Nephron progenitor cell (in vitro differentiated cells): Measurements from ENCODE around the gene CDK14.

Experiments used
- DNase-seq: peaks from one replicate; pipeline ENCODE4 v3.0.0; 2021
- H3K27ac Mint-ChIP-seq: 2 replicates; pipeline ENCODE4 v1.8.0; 2021; ENCODE audit warnings: mild to moderate bottlenecking, moderate library complexity, mixed read lengths
- H3K27me3 Mint-ChIP-seq: 2 replicates; pipeline ENCODE4 v1.8.0; 2021; ENCODE audit warnings: mild to moderate bottlenecking, low read depth, mixed read lengths; ENCODE audit not compliant: poor library complexity
- H3K36me3 Mint-ChIP-seq: 2 replicates; pipeline ENCODE4 v1.8.0; 2021; ENCODE audit warnings: low read depth, mixed read lengths
- H3K4me1 Mint-ChIP-seq: 2 replicates; pipeline ENCODE4 v1.8.0; 2021; ENCODE audit warnings: mixed read lengths
- H3K4me3 Mint-ChIP-seq: 2 replicates; pipeline ENCODE4 v1.8.0; 2021; ENCODE audit warnings: mild to moderate bottlenecking, moderate library complexity, mixed read lengths
- H3K9me3 Mint-ChIP-seq: 2 replicates; pipeline ENCODE4 v1.8.0; 2021; ENCODE audit warnings: mild to moderate bottlenecking, moderate library complexity, mixed read lengths
- TF ChIP-seq, protein P1 (sequence below): fragments of 200-600 bp; sonication (generic); IDR thresholded peaks from 2 replicates; pipeline ENCODE4 v1.5.0; 2021; ENCODE audit warnings: antibody characterized with exemption

Gene CDK14

DNA sequence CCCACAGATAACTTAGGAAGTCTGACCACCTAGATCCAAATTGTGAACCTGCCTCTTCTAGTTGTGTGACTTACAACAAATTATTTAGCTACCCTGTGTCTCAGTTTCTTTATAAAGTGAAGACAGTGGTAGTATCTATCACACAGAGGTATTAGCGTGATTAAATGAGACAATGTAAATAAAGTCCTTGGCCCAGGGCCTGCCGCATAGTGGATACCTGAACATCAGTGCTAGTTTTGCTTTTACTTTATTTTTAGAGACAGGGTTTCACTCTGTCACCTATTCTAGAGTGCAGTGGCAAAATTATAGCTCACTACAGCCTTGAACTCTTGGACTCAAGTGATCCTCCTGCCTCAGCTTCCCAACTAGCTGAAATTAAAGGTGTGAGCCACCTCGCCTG is 177.1 kb downstream of the CDK14 start:
- TF ChIP-seq, protein P1, sequence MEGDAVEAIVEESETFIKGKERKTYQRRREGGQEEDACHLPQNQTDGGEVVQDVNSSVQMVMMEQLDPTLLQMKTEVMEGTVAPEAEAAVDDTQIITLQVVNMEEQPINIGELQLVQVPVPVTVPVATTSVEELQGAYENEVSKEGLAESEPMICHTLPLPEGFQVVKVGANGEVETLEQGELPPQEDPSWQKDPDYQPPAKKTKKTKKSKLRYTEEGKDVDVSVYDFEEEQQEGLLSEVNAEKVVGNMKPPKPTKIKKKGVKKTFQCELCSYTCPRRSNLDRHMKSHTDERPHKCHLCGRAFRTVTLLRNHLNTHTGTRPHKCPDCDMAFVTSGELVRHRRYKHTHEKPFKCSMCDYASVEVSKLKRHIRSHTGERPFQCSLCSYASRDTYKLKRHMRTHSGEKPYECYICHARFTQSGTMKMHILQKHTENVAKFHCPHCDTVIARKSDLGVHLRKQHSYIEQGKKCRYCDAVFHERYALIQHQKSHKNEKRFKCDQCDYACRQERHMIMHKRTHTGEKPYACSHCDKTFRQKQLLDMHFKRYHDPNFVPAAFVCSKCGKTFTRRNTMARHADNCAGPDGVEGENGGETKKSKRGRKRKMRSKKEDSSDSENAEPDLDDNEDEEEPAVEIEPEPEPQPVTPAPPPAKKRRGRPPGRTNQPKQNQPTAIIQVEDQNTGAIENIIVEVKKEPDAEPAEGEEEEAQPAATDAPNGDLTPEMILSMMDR, result no peak
- H3K36me3 Mint-ChIP-seq, result peaks cover 17% of the 10 kb centered on the region
- DNase-seq, result no peak
- no peak overlapping the region for H3K27ac Mint-ChIP-seq
- no peaks in the 10 kb centered on the region for H3K9me3 Mint-ChIP-seq
- H3K4me3 Mint-ChIP-seq, result no peak overlapping the region
- peaks cover 6% of the 10 kb centered on the region for H3K4me1 Mint-ChIP-seq
- no peaks in the 10 kb centered on the region for H3K27me3 Mint-ChIP-seq

DNA sequence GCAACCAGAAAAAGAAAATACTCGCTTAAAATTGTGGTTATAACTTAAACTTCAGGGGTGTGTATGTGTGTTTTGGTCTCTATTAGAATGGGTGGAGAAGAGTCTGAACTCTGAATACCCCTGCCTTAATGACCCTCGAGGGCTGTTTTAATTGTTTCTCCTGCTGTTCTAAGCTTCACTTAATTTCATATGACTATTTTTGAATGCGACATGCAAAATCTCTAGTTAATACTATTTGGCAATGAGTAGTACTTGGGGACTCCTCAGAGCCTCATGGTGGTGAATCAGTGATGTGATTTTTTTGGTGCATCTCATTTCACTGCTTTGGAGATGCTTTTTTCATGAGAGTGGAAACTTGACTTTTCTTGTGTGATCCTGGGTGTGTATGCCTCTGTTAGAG is 178.6 kb downstream of the CDK14 start:
- Mint-ChIP-seq H3K9me3 (no peaks in the 10 kb centered on the region), H3K36me3 (peaks cover 17% of the 10 kb centered on the region), H3K4me3 (no peak overlapping the region), H3K27ac (no peak overlapping the region), H3K27me3 (no peaks in the 10 kb centered on the region), H3K4me1 (peaks cover 5% of the 10 kb centered on the region)
- no peak for DNase-seq
- TF ChIP-seq, protein P1, result no peak

DNA sequence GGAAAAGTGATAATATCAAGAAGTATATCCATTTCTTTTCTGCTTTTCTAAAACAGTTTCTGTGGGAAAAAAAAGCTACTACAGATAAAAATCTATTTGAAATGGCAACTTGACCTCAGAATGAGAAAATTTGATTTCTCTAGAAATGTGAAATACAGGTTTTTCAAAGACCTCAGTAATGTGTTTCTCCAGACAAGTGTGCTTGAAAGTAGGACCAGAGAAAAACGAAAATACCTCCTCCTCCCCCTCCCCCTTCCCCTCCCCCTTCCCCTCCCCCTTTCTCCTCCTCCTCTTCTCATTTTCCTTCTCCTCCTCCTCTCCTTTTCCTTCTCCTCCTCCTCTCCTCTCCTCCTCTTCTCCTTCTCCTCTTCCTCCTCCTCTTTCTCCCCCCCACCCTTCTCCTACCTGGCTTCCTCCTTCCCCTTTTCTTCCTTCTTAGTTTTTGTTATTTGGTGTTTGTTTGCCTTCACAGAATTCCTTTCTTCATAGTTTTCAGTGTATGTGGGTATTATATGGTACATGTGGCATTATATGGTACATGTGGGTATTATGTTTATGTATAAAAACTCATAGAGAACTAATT is 179.4 kb downstream of the CDK14 start:
- peaks cover 5% of the 10 kb centered on the region for H3K4me1 Mint-ChIP-seq
- H3K27ac Mint-ChIP-seq, result no peak overlapping the region
- H3K36me3 Mint-ChIP-seq, result peaks cover 20% of the 10 kb centered on the region

DNA sequence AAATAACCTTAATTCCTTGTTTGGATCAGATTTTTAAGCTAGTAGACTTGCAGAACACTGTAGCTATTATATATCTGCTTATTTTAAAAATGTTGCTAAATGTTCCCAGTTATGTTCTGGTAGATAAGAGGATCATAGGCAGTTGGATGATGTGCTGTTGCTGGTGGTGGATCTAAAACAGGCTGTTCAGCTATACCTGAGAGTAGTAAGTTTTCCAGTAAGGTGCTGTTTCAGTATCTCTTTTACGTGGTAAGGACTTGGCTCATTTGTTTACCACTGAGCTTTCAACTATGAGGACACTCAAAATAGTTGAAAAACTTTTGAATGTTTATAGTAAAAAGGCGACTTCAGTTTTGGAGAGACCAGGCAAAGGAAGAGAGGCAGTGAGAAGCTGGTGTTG is 180.9 kb downstream of the CDK14 start:
- peaks cover 9% of the 10 kb centered on the region for H3K36me3 Mint-ChIP-seq
- no peak overlapping the region for H3K4me3 Mint-ChIP-seq
- peaks cover 5% of the 10 kb centered on the region for H3K4me1 Mint-ChIP-seq
- H3K27ac Mint-ChIP-seq, result no peak overlapping the region
- no peaks in the 10 kb centered on the region for H3K27me3 Mint-ChIP-seq
- H3K9me3 Mint-ChIP-seq, result peaks cover 3% of the 10 kb centered on the region
- TF ChIP-seq, protein P1, result no peak
- no peak for DNase-seq

More for the DNA sequence above, 179.4 kb downstream of the CDK14 start:
- no peak overlapping the region for H3K4me3 Mint-ChIP-seq
- TF ChIP-seq, protein P1, result no peak
- H3K9me3 Mint-ChIP-seq, result peaks cover 3% of the 10 kb centered on the region
- no peaks in the 10 kb centered on the region for H3K27me3 Mint-ChIP-seq
- DNase-seq, result no peak

DNA sequence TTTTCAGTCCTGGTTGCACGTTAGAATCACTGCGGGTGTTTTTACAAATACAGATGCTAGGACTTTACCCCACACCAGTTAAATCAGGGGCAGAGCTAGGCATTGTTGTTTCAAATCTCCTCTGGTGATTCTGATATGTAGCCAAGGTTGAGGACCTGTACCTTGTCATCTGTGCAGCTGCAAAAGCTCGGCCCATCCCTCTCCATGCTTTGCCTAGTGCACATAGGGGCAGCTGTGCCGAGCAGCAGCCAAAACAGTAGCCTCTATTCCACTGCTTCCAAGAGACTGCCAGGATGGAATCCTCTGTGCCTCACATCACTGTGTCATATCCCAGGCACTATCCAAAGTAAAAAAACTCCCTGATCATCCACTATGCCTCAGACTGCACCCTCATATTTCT is 181.3 kb downstream of the CDK14 start:
- H3K4me1 Mint-ChIP-seq, result peaks cover 5% of the 10 kb centered on the region
- no peak for DNase-seq
- peaks cover 6% of the 10 kb centered on the region for H3K9me3 Mint-ChIP-seq
- no peaks in the 10 kb centered on the region for H3K27me3 Mint-ChIP-seq
- H3K27ac Mint-ChIP-seq, result no peak overlapping the region
- TF ChIP-seq, protein P1, result no peak
- no peak overlapping the region for H3K4me3 Mint-ChIP-seq
- H3K36me3 Mint-ChIP-seq, result peaks cover 9% of the 10 kb centered on the region

DNA sequence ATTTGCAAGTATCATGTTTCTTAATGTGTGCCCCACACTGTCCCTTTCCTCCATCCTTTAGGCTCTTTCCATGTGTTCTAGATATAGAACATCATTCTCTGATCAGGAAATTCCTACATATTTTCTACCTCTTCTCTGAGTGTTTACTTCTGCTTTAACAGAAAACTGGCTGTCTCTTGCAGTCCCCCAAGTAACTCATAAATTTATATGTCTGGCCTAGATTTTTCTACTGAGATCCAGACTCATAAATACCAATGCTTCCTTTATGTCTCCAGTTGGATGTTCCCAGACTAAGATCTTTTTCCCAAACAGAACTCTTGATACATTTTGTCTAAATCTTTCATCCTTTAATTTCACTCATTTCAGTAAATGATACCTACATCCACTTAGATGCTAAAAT is 181.8 kb downstream of the CDK14 start:
- Mint-ChIP-seq H3K4me3 (no peak overlapping the region), H3K27ac (no peak overlapping the region), H3K9me3 (peaks cover 9% of the 10 kb centered on the region), H3K4me1 (peaks cover 5% of the 10 kb centered on the region), H3K27me3 (no peaks in the 10 kb centered on the region), H3K36me3 (peaks cover 10% of the 10 kb centered on the region)
- TF ChIP-seq, protein P1, result no peak
- DNase-seq, result no peak
